WTC11 (cell line): ENCODE measurements around the gene SCYL1. TPM values are rescaled to one million over a fixed set of nuclear protein-coding genes. Genes with fewer than 3 reads are reported as not detected.

Experiments used
- CDX4 ChIP-seq: fragments of 250-450 bp; sonication (Bioruptor Pico); IDR thresholded peaks from 2 replicates; pipeline ENCODE4 v1.9.0; 2021; ENCODE audit warnings: moderate library complexity, mild to moderate bottlenecking, inconsistent platforms, borderline replicate concordance
- ETV6 ChIP-seq: sonication (generic); formaldehyde crosslinking; IDR thresholded peaks from 2 replicates; pipeline ENCODE4 v1.8.1; 2022; ENCODE audit warnings: mild to moderate bottlenecking, missing genetic modification reagents
- FOXK1 ChIP-seq: sonication (generic); formaldehyde crosslinking; IDR thresholded peaks from 2 replicates; pipeline ENCODE4 v1.8.0; 2022; ENCODE audit warnings: mild to moderate bottlenecking, moderate library complexity, missing genetic modification reagents
- FOXP4 ChIP-seq: sonication (generic); formaldehyde crosslinking; IDR thresholded peaks from 2 replicates; pipeline ENCODE4 v1.8.0; 2022; ENCODE audit warnings: mild to moderate bottlenecking, missing genetic modification reagents
- GRHL2 ChIP-seq: fragments of 250-450 bp; sonication (Bioruptor Pico); IDR thresholded peaks from 2 replicates; pipeline ENCODE4 v1.8.0; 2022; ENCODE audit warnings: mild to moderate bottlenecking, moderate library complexity; ENCODE audit not compliant: insufficient replicate concordance, severe bottlenecking
- IRF1 ChIP-seq: sonication (generic); formaldehyde crosslinking; IDR thresholded peaks from 2 replicates; pipeline ENCODE4 v1.8.0; 2023; ENCODE audit warnings: missing genetic modification reagents
- JAZF1 ChIP-seq: fragments of 250-450 bp; sonication (Bioruptor Pico); IDR thresholded peaks from 2 replicates; pipeline ENCODE4 v1.9.0; 2021; ENCODE audit warnings: moderate library complexity, mild to moderate bottlenecking, inconsistent platforms
- JUN ChIP-seq: sonication (generic); formaldehyde crosslinking; IDR thresholded peaks from 2 replicates; pipeline ENCODE4 v1.8.0; 2023; ENCODE audit warnings: mild to moderate bottlenecking, missing genetic modification reagents
- MYBL2 ChIP-seq: sonication (generic); formaldehyde crosslinking; IDR thresholded peaks from 2 replicates; pipeline ENCODE4 v1.8.1; 2023; ENCODE audit warnings: mild to moderate bottlenecking, moderate library complexity, missing genetic modification reagents
- NFE2L1 ChIP-seq: sonication (generic); formaldehyde crosslinking; IDR thresholded peaks from 2 replicates; pipeline ENCODE4 v1.8.1; 2023; ENCODE audit warnings: missing genetic modification reagents
- PRRX2 ChIP-seq: fragments of 250-450 bp; sonication (Bioruptor Pico); IDR thresholded peaks from 2 replicates; pipeline ENCODE4 v1.8.0; 2021; ENCODE audit warnings: mild to moderate bottlenecking
- SOX15 ChIP-seq: fragments of 250-450 bp; sonication (Bioruptor Pico); IDR thresholded peaks from 2 replicates; pipeline ENCODE4 v1.9.0; 2021; ENCODE audit warnings: mild to moderate bottlenecking
- STAT6 ChIP-seq: sonication (generic); formaldehyde crosslinking; conservative IDR thresholded peaks from 2 replicates; pipeline ENCODE4 v1.8.1; 2023; ENCODE audit warnings: mild to moderate bottlenecking, low read depth, missing genetic modification reagents, moderate library complexity
- TEAD1 ChIP-seq: sonication (generic); formaldehyde crosslinking; IDR thresholded peaks from 2 replicates; pipeline ENCODE4 v1.8.0; 2022; ENCODE audit warnings: mild to moderate bottlenecking, missing genetic modification reagents
- USF2 ChIP-seq: sonication (generic); formaldehyde crosslinking; IDR thresholded peaks from 2 replicates; pipeline ENCODE4 v1.8.1; 2023; ENCODE audit warnings: mild to moderate bottlenecking, missing genetic modification reagents, moderate library complexity
- ZNF138 ChIP-seq: sonication (generic); formaldehyde crosslinking; conservative IDR thresholded peaks from 2 replicates; pipeline ENCODE4 v1.8.1; 2022; ENCODE audit warnings: mild to moderate bottlenecking, moderate library complexity, missing genetic modification reagents
- ZNF317 ChIP-seq: sonication (generic); formaldehyde crosslinking; IDR thresholded peaks from 2 replicates; pipeline ENCODE4 v1.8.1; 2023; ENCODE audit warnings: low read depth, mild to moderate bottlenecking, moderate library complexity, missing genetic modification reagents, borderline replicate concordance
- ZNF396 ChIP-seq: fragments of 250-450 bp; sonication (Bioruptor Pico); IDR thresholded peaks from 2 replicates; pipeline ENCODE4 v1.8.0; 2021; ENCODE audit warnings: mild to moderate bottlenecking, moderate library complexity, borderline replicate concordance
- ZNF425 ChIP-seq: fragments of 250-450 bp; sonication (Bioruptor Pico); conservative IDR thresholded peaks from 2 replicates; pipeline ENCODE4 v1.9.0; 2021; ENCODE audit warnings: mild to moderate bottlenecking
- ZNF512 ChIP-seq: sonication (generic); formaldehyde crosslinking; IDR thresholded peaks from 2 replicates; pipeline ENCODE4 v1.8.1; 2022; ENCODE audit warnings: missing genetic modification reagents, borderline replicate concordance
- ZNF532 ChIP-seq: fragments of 250-450 bp; sonication (Bioruptor Pico); IDR thresholded peaks from 2 replicates; pipeline ENCODE4 v1.9.0; 2021; ENCODE audit warnings: mild to moderate bottlenecking, borderline replicate concordance
- ZNF671 ChIP-seq: fragments of 250-450 bp; sonication (Bioruptor Pico); IDR thresholded peaks from 2 replicates; pipeline ENCODE4 v1.8.0; 2021; ENCODE audit warnings: mild to moderate bottlenecking
- total RNA-seq: library from RNA; stranded (reverse); gene quantifications from 3 replicates; pipeline ENCODE4 v1.2.3, GENCODE V29; 2021

The SCYL1 gene
- total RNA-seq, 1 experiment from 2014 or later = 76.8 TPM

GRCh38 chr11:65504674-65505465 is 20.0 kb upstream of the SCYL1 start (continued):
- no peak for TF ChIP-seq STAT6 (CRISPR knock-in tag)
- TF ChIP-seq ZNF532 (CRISPR knock-in tag) = peak; percentile 68
- TF ChIP-seq CDX4 (CRISPR knock-in tag) = no peak
- no peak for TF ChIP-seq ZNF317
- TF ChIP-seq ETV6 (CRISPR knock-in tag) = no peak
- no peak for TF ChIP-seq GRHL2 (CRISPR knock-in tag)
- no peak for TF ChIP-seq TEAD1 (CRISPR knock-in tag)
- no peak for TF ChIP-seq FOXK1 (CRISPR knock-in tag)
- TF ChIP-seq ZNF425 (CRISPR knock-in tag) = peak; percentile 50; the same call in 1 of the 2 replicates
- TF ChIP-seq IRF1 = no peak
- no peak for TF ChIP-seq SOX15
- TF ChIP-seq PRRX2 (CRISPR knock-in tag) = peak; percentile 83
- no peak for TF ChIP-seq JUN
- no peak for TF ChIP-seq JAZF1
- TF ChIP-seq USF2 (CRISPR knock-in tag) = no peak
- TF ChIP-seq FOXP4 (CRISPR knock-in tag) = no peak
- no peak for TF ChIP-seq NFE2L1 (CRISPR knock-in tag)
- TF ChIP-seq ZNF396 (CRISPR knock-in tag) = no peak
- no peak; the same call in 1 of the 2 replicates for TF ChIP-seq ZNF671 (CRISPR knock-in tag)
- TF ChIP-seq ZNF512 (CRISPR knock-in tag) = no peak
- TF ChIP-seq MYBL2 (CRISPR knock-in tag) = no peak
- TF ChIP-seq ZNF138 (CRISPR knock-in tag) = no peak
